HG03045 (cell line): ENCODE measurements around the gene MORF4L1.
"Not testable (repeated sequence)": the region's sequence is repeated elsewhere in the genome, so short reads cannot be mapped to it uniquely, and the experiment has no call there.

ENCODE experiments used
- ATAC-seq: cut with Tn5 transposase; IDR thresholded peaks from one replicate; pipeline ENCODE4 v1.9.1; 2021; ENCODE audit warnings: mild to moderate bottlenecking, moderate library complexity; ENCODE audit not compliant: unreplicated experiment

MORF4L1 gene

GRCh38 chr15:78872155-78872971 lies at the start of gene MORF4L1:
TSS of gene MORF4L1 (plus strand) at chr15:78872890. CDS start at chr15:78873018, 128 bp downstream.
- ATAC-seq, result peak; percentile 75

GRCh38 chr15:78828920-78829319 lies 43.8 kb upstream of the MORF4L1 start:
- ATAC-seq, result no peak

DNA sequence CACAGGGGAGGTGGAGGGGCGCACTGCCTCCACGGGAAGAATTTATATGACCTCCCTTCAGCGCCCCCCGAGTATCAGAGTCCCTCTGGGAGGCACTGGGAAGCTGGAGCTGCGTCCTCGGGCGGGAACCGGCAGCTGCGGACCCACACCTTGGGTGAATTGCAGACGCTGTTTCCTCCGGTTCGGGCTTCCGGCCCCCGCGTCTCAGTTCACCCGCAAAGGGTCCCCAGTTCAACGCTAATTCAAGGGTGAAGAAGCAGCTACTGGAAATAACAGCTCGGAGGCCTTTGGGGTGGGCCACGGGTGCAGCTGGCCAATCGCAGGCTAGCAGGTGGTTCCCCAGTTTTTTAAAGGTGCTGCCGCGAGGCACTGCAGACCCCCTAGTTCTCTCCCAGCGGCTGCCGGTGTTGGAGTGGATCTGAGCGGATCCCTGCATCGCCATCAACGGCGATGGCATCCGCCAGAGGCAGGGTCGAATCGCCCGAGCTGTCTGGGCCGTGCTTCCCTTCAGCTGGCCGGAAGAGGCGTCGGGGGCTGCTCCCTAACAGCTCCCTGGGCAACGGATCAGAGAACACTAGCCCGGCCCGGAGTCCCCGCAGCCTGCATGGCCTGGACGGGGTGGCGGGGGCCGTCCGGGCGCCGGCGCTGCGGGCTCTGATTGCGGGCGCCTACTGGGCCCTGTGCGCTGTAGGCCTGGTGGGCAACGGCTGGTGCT lies 42.0 kb upstream of the MORF4L1 start:
- no peak for ATAC-seq

DNA sequence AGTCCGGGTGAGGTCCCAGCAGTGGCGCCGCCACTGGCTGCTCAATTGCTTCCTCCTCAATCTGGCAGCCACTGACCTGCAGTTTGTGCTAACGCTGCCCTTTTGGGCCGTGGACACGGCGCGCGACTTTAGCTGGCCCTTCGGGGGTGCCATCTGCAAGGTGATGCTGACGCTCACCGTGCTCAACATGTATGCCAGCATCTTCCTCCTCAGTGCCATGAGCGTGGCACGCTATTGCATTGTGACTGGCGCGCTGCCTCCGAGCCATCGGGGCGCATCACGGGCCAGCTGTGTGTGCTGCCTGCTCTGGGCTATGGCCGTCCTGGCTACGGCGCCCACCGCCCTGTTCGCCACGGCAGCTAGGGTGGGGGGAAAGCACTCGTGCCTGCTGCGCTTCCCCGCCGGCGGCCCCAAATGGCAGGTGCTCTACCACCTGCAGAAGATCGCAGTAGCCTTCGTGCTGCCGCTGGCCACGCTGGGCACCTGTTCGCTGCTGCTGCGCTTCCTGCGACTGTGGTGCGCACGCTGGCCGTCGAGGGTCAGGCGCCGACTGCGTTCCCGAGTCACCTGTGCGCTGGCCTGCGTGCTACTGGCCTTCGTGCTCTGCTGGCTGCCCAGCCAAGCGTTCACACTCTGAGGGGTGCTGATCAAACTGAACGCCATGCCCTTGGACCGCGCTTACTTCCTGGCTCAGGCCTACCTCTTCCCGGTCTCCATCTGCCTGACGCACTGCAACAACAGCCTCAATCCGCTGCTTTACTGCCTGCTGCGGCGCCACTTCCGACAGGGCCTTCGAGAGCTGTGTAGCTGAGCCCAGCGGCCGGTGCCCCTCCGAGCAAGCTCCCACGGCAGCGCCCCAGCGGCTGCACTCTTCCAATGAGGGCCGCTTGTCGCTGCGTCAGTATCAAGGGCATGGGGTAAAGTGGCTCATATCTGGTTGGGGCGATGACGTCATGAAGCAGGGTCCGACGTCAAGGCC lies 41.2 kb upstream of the MORF4L1 start:
- ATAC-seq, result no peak

GRCh38 chr15:78836333-78836732 lies 36.4 kb upstream of the MORF4L1 start:
- no peak for ATAC-seq

GRCh38 chr15:78837131-78837530 lies 35.6 kb upstream of the MORF4L1 start:
- ATAC-seq, result no peak

DNA sequence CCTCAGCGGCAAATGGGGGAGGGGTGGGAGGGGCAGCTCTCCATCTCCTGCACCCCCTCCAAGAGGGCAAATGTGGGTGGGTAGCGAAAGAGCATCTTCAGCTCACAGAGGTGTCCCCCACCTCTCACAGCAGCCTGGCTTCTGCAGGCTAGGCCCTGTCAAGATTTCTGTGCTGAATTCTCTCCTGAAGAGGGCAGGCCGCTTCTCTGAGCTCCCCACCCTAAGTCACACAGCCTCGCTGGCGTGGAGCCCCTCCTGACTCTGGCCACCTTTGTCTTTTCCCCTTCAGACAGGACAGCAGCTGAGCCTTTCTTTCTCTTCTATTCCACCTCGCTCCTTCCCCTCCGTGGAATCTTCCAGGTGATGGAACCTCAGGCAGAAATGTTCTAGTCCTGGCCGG lies 35.1 kb upstream of the MORF4L1 start:
- ATAC-seq, result no peak

DNA sequence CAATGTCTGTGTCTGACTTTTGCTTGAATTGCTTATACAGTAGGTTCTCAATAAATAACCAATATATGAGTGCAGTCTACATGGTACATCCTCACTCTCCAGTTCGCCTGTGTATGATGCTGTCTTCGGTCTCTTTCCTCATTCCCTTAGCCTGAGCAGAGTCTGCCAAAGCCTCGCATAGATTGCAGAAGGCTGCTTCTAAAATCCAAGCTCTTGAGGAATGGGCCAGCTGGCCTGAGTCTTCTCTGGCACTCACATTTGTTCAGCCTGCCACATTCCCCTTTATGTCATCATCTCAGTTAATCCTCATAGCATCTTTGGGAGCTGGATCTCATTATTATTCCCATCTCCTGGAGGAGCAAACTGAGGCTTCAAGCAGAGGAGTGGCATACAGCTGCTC lies 34.2 kb upstream of the MORF4L1 start:
- ATAC-seq, result no peak

- not testable (repeated sequence) for ATAC-seq
These were observed 33.5 kb upstream of the MORF4L1 start for GRCh38 chr15:78839151-78839550.

- no peak for ATAC-seq
These were observed 31.9 kb upstream of the MORF4L1 start for GRCh38 chr15:78840661-78841375.

GRCh38 chr15:78841376-78841706 lies 31.3 kb upstream of the MORF4L1 start:
- no peak for ATAC-seq

DNA sequence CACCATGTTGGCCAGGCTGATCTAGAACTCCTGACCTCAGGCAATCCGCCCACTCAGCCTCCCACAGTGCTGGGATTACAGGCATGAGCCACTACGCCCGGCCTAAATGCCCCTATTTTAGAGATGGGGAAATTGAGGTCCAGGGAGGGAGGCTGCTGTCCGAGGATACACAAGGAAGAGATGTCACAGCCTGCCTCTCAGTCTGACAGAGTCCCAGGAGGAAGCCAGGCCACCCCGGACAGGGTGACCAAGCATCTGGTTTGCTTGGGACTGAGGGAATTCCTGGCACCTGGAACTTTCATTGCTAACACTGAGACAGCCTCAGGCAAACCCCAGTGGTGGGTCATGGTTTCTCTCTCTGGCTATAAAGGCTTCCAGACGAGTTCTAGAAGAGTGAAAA lies 30.8 kb upstream of the MORF4L1 start:
- ATAC-seq, result peak; percentile 23

GRCh38 chr15:78842519-78842918 lies 30.2 kb upstream of the MORF4L1 start:
- peak; percentile 43 for ATAC-seq

- not testable (repeated sequence) for ATAC-seq
These were observed 25.8 kb upstream of the MORF4L1 start for GRCh38 chr15:78846906-78847305.

DNA sequence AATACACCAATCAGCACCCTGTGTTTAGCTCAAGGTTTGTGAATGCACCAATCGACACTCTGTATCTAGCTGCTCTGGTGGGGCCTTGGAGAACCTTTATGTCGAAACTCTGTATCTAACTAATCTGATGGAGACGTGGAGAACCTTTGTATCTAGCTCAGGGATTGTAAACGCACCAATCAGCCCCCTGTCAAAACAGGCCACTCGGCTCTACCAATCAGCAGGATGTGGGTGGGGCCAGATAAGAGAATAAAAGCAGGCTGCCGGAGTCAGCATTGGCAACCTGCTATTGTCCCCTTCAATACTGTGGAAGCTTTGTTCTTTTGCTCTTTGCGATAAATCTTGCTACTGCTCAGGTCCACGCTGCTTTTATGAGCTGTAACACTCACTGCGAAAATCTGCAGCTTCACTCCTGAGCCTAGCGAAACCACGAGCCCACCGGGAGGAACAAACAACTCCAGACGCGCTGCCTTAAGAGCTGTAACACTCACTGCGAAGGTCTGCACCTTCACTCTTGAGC lies 25.2 kb upstream of the MORF4L1 start:
- ATAC-seq, result not testable (repeated sequence)

DNA sequence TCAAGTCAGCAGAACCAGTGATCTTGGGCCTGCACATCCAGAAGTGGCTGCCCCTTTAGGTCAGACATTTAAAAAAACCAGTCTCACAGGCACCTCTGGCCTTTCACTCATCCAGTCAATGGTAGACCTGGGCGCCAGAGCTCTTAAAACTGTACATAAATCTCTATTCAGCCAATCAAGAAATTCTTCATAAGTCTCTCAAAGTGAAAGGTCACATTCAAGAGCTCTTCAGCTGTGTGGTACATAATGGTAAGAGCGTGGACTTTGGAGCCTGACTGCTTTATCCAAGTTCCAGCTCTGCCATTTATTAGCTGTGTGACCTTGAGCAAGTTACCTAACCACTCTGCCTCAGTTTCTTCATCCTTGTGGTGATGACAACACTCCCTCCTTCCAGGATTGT lies 22.3 kb upstream of the MORF4L1 start:
- ATAC-seq, result no peak

DNA sequence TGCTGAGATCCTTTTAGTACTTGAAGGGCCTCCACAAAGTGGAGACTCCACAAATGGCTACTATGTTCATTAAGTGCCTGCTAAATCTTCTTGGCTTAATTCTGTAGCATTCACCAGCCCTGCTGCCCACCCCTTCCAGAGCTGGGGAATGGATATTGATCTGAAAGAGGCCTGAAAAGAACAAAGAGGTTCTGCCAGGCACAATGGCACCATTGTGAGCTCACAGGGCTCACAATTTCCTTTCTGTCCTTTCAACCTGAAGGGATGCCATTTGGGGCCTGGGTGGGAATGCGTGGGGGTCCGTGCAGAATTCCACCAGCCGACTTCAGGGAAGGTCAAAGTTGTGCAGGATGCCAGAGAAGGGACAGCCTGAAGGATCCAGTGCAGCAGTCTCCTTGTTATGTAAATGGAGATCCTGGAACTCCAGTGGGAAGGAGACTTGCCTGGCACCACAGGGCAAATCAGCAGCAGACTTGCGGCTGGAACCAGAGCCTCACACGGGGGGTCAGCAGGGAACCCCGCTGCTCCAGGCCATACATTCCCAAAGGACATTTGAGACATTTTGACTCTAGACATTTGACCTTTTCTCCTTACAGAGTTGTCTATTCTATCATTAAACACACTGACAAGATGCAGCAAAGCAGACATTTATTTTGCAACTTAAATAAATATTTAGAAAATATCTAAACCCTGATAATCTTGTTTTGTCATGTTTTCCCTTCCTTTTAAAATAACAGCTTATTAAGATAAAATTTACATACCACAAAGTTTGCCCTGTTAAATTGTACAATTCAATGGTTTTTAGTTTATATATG lies 21.5 kb upstream of the MORF4L1 start:
- ATAC-seq, result no peak

- ATAC-seq, result no peak
These were observed 19.2 kb upstream of the MORF4L1 start for GRCh38 chr15:78853500-78853899.

DNA sequence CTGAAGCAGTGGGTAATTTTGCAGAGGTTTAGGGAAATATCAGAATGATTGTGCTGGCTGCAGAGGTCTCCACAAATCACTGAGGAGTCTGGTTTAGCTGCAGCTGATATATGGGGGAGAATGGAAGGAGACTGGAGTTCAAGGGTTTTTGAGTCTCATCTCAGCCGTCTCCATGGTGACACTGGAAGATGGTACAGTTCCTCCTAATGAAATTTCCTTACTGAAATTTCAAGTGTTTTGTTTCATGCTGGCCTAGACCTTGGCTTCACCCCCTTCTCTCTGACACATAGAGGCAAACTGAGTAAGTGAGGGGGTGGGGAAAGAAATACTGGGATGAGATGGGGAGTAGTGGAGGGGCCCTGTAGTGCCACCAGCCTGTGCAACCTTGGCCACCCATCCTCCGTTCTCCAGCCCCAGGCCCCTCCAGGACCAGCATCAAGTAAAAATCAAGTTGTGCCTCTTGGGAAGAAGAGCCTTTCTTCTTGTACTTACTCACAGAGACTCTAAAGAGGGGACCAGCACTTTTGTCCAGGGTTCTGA lies 17.8 kb upstream of the MORF4L1 start:
- ATAC-seq, result no peak
